GM18909 (cell line): ENCODE data around the gene FICD.
"Not testable (repeated sequence)": the region's sequence is repeated elsewhere in the genome, so short reads cannot be mapped to it uniquely, and the experiment has no call there.

ENCODE experiments used
- ATAC-seq: cut with Tn5 transposase; IDR thresholded peaks from one replicate; pipeline ENCODE4 v1.9.1; 2021; ENCODE audit warnings: mild to moderate bottlenecking; ENCODE audit not compliant: unreplicated experiment, poor library complexity

FICD gene

DNA sequence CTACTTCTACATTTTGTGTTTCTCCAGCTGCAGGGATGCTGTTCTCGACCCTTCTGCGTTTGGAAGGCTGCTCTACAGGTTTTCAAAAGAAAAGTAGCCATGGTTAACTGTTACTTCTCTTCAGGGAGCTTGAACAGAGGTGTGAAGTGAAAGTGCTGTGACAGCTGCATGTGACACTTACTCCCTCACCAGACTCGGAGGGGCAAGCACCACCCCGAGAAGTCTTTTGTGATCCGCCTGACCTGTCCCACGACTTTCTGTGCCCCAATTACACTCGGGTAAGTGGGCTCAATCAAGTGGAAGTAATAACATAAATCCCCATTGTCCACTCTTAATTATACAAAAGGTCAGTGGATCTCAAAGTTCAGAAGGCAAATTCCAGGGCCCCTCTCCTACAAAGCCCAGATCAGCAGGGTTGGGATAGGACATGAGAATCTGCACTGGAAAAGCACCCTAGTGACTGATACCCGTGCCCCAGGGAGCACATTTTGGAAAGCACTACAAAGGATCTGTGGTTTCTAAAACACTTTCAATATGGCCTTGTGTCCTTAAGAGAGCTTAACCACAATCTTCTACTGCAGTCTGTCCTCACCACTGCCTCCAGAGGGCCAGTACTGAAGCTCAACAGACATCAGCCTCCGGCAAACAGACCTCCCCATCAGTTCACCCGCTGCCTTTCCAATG, 11.5 kb downstream of the FICD start:
- no peak for ATAC-seq

GRCh38 chr12:108527166-108527496, 12.1 kb downstream of the FICD start:
- no peak for ATAC-seq

- ATAC-seq = no peak
Observed at GRCh38 chr12:108530161-108530560, 15.1 kb downstream of the FICD start.

GRCh38 chr12:108531929-108532848, 17.1 kb downstream of the FICD start:
- no peak for ATAC-seq

GRCh38 chr12:108538146-108538545, 23.1 kb downstream of the FICD start:
- no peak for ATAC-seq

GRCh38 chr12:108538616-108539195, 23.6 kb downstream of the FICD start:
- no peak for ATAC-seq

- no peak for ATAC-seq
Observed at GRCh38 chr12:108542320-108542719, 27.2 kb downstream of the FICD start.

- ATAC-seq = no peak
Observed at GRCh38 chr12:108543652-108544051, 28.6 kb downstream of the FICD start.

DNA sequence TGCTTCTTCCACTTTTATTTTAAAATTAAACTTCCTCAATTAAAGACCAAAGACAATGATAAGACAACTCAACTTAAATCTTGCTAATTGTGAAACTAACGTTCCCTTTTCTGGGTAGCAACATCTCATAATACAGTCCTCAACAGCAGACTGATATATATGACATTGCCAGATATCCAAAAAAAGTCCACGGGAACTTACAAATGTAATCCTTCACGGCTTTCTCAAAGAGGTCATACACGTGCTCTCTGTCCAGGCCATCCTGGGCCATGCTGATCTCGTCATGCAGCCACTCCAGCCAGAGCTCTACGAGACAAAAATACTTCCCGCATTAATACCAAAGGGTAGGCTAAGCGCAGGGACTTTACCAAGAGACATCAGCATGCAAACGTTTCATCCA, 32.6 kb downstream of the FICD start:
- ATAC-seq = no peak

- no peak for ATAC-seq
Observed at GRCh38 chr12:108548954-108549521, 34.0 kb downstream of the FICD start.

DNA sequence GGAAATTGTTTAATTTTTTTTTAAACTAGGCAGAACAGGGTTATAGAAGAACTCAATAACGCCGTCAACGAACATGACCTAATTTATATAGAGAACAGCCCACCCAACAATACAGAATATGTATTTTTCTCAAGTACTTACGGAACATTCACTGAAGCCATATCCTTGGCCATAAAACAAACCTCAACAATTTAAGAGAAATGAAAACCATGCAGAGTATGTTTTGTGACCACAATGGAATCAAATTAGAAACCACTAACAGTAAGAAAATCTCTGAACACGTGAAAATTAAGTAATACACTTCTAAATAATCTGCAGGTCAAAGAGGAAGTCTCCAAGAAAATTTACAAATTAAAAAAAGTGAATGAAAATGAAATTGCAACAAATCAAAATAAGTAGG, 36.5 kb downstream of the FICD start:
- ATAC-seq = no peak

GRCh38 chr12:108553799-108554198, 38.7 kb downstream of the FICD start:
- ATAC-seq = no peak

- ATAC-seq = not testable (repeated sequence)
Observed at GRCh38 chr12:108555383-108555782, 40.3 kb downstream of the FICD start.

- ATAC-seq = no peak
Observed at GRCh38 chr12:108559007-108559655, 44.1 kb downstream of the FICD start.

GRCh38 chr12:108559748-108560147, 44.7 kb downstream of the FICD start:
- ATAC-seq = no peak

DNA sequence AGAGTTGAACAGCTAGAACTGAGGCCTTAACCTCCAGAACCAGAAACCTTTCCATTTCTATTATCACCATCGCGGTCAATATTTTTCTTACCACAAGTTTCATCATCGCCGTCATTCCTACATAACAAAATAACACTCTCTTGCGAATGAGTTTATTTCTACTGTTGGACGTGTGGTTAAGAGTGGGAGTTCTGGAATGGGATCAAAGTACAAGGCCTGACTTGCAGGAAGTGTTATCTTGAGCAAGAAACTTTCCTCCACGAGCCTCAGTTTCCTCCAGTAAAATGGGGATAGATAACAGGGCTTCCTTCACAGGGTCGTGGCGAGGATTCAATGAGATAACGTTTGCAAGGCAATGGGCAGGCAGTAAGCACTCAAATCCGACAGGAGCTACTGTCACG, 45.2 kb downstream of the FICD start:
- no peak for ATAC-seq

- peak; percentile 46 for ATAC-seq
Observed at GRCh38 chr12:108560752-108561719, 46.0 kb downstream of the FICD start, which contains the start of gene SART3. SART3 (minus strand) TSS chr12:108561173; CDS start chr12:108561154, 19 bp downstream.

GRCh38 chr12:108561852-108562347, 46.8 kb downstream of the FICD start:
- peak; percentile 1 for ATAC-seq
